HepG2 (cell line): Measurements from ENCODE around the gene KDM4B. TPM values are rescaled to one million over a fixed set of nuclear protein-coding genes. Genes with fewer than 3 reads are reported as not detected.
"Not testable (repeated sequence)": the region's sequence is repeated elsewhere in the genome, so short reads cannot be mapped to it uniquely, and the experiment has no call there.

ENCODE experiments used
- ATAC-seq: fragments of 200-7000 bp; cut with Tn5 transposase; 3 replicates; pipeline ENCODE4 v1.9.1; 2020; ENCODE audit warnings: mild to moderate bottlenecking, moderate library complexity
- BruUV-seq: library from RNA; stranded (reverse); fragments of 400-500 nt; replicated peaks from 2 replicates; lab custom pipeline; 2021; lab: Mats Ljungman, UMichigan
- CTCF ChIA-PET: fragments of 300-600 bp; formaldehyde crosslinking; extraction: SDS; loops from one replicate; lab custom pipeline; 2021; ENCODE audit warnings: low total read pairs, inconsistent platforms, low intra/inter-chr PET ratio; lab: Yijun Ruan, JAX
- POLR2A ChIA-PET: fragments of 350-600 bp; sonication (Branson Sonifier 250); formaldehyde crosslinking; loops from one replicate; lab custom pipeline; 2020; ENCODE audit warnings: antibody characterized with exemption, inconsistent platforms; lab: Yijun Ruan, JAX
- DNase-seq: peaks from one replicate; pipeline ENCODE4 v3.0.0-alpha.2; 2015; ENCODE audit warnings: low spot score
- FAIRE-seq: peaks from 3 replicates; lab custom pipeline; 2011; peaks lifted over from hg19 to GRCh38; lab: Jason Lieb, UNC
- H2AFZ ChIP-seq: one replicate; pipeline ENCODE4 v1.6.1; 2011; ENCODE audit warnings: low read length, inconsistent platforms
- H3K27ac ChIP-seq: fragments of 300-600 bp; 3 replicates; pipeline ENCODE4 v1.8.0; 2011; ENCODE audit warnings: mixed run types, mild to moderate bottlenecking, mixed read lengths, low read length, inconsistent platforms; ENCODE audit not compliant: insufficient read depth; ENCODE audit errors: extremely low read length
- H3K27me3 ChIP-seq, 2 experiments: fragments of 200-600 bp in 1 of 2; 2 replicates in 1 of 2; 3 replicates in 1 of 2; pipeline versions ENCODE4 v1.6.0 to v1.8.0; 2011; ENCODE audit warnings: low read length in 2 of 2, mild to moderate bottlenecking in 2 of 2, moderate library complexity in 2 of 2, inconsistent platforms in 1 of 2; ENCODE audit not compliant: insufficient read depth in 2 of 2, control insufficient read depth in 1 of 2
- H3K36me3 ChIP-seq, 2 experiments: fragments of 200-600 bp in 1 of 2; replicated peaks in 1 of 2; 2 replicates in 1 of 2; 3 replicates in 1 of 2; pipeline versions ENCODE4 v1.5.1 to v1.8.0; 2011; ENCODE audit warnings: low read length in 2 of 2, inconsistent platforms in 1 of 2; ENCODE audit not compliant: insufficient read depth in 2 of 2, control insufficient read depth in 1 of 2
- H3K4me1 ChIP-seq: 2 replicates; pipeline ENCODE4 v1.5.1; 2012; ENCODE audit warnings: low read length, inconsistent platforms; ENCODE audit not compliant: insufficient read depth
- H3K4me2 ChIP-seq: 2 replicates; pipeline ENCODE4 v1.6.0; 2011; ENCODE audit warnings: low read depth, low read length, inconsistent platforms
- H3K4me3 ChIP-seq, 3 experiments: fragments of 200-600 bp in 1 of 3; sonication (generic), shearing (Covaris generic) in 1 of 3; replicated peaks in 1 of 3; 2 replicates each; pipeline ENCODE4 v1.5.1; 2011 to 2016; ENCODE audit warnings: low read length in 3 of 3, inconsistent platforms in 2 of 3, low read depth in 2 of 3, mild to moderate bottlenecking in 2 of 3, control low read depth in 1 of 3, mixed read lengths in 1 of 3; ENCODE audit not compliant: insufficient read depth in 1 of 3
- H3K79me2 ChIP-seq: one replicate; pipeline ENCODE4 v1.6.1; 2011; ENCODE audit warnings: low read length, inconsistent platforms; ENCODE audit not compliant: insufficient read depth
- H3K9ac ChIP-seq: 2 replicates; pipeline ENCODE4 v1.6.0; 2011; ENCODE audit warnings: mild to moderate bottlenecking, low read depth, low read length, inconsistent platforms; ENCODE audit not compliant: insufficient read depth
- H3K9me3 ChIP-seq: 2 replicates; pipeline ENCODE4 v1.5.1; 2012; ENCODE audit warnings: mild to moderate bottlenecking, low read length
- H4K20me1 ChIP-seq: 2 replicates; pipeline ENCODE4 v1.6.0; 2011; ENCODE audit warnings: inconsistent platforms, mild to moderate bottlenecking, low read length, moderate library complexity; ENCODE audit not compliant: insufficient read depth
- IKZF1 ChIP-seq: fragments of 450-650 bp; IDR thresholded peaks from 2 replicates; pipeline ENCODE4 v1.7.1; 2016
- MAFF ChIP-seq: IDR thresholded peaks from 2 replicates; pipeline ENCODE4 v1.6.1; 2011; ENCODE audit warnings: low read depth, low read length, improper control_type of control experiment
- MAFK ChIP-seq, 2 experiments: IDR thresholded peaks in 1 of 2; conservative IDR thresholded peaks in 1 of 2; 2 replicates each; pipeline ENCODE4 v1.6.1; 2011; ENCODE audit warnings: improper control_type of control experiment in 2 of 2, low read length in 2 of 2
- WGBS: methylation state at CpG from one replicate; pipeline ENCODE4 v1.1.6; 2017; ENCODE audit warnings: low lambda C conversion rate; 5-methylcytosine and 5-hydroxymethylcytosine counted together
- in situ Hi-C: cut with HindIII; loops from 2 replicates; pipeline ENCODE4 v1.10.0; 2017; ENCODE audit warnings: low pct_unique_long_range_greater_than_20kb; ENCODE audit not compliant: extremely low pct_ligation_motif_present
- intact Hi-C: fragments of 100-400 bp; cut with micrococcal nuclease; formaldehyde crosslinking; loops from one replicate; pipeline ENCODE4 v1.10.0; 2022; ENCODE audit not compliant: unreplicated experiment
- polyA plus RNA-seq, 8 experiments: library from polyadenylated mRNA; depleted of rRNA in 3 of 8; stranded (reverse) in 7 of 8; unstranded in 1 of 8; fragments of >200 nt; fragmentation: Illumina TruSeq in 4 of 8; extraction: Trizol in 4 of 8; gene quantifications; 2 replicates each; pipeline versions ENCODE4 v1.2.1 to v1.2.3, GENCODE V29; 2011 to 2016; ENCODE audit warnings: low read depth in 4 of 8, missing spikeins in 1 of 8, mixed read lengths in 1 of 8; ENCODE audit not compliant: insufficient read depth in 1 of 8
- total RNA-seq, 5 experiments: library from RNA; depleted of rRNA; stranded (reverse); fragments of >200 nt; fragmentation: Illumina TruSeq; extraction: Trizol; gene quantifications; 2 replicates each; pipeline ENCODE4 v1.2.3, GENCODE V29; 2016; ENCODE audit warnings: low read depth in 1 of 5

The KDM4B gene
- total and polyA plus RNA-seq, 2 of the 13 experiments (the other 11 are each of a cell fraction or from before 2014, with no cell fraction given): 4.9 to 14.6 TPM

- H3K4me2 ChIP-seq, H3K4me1 ChIP-seq, POLR2A ChIA-PET, H3K79me2 ChIP-seq, ATAC-seq, in situ Hi-C loops, intact Hi-C loops, FAIRE-seq, H3K4me3 ChIP-seq, BruUV-seq, H2AFZ ChIP-seq, CTCF ChIA-PET, H3K9ac ChIP-seq, H3K27me3 ChIP-seq, H3K36me3 ChIP-seq, DNase-seq, H3K27ac ChIP-seq, H3K9me3 ChIP-seq, H4K20me1 ChIP-seq: not testable (repeated sequence)
- WGBS: 93% methylated on average over 7 of the region's 7 CpGs
- TF ChIP-seq MAFK (conservative IDR thresholded peaks at IDR 0.05 in 1 of 2, IDR thresholded peaks at IDR 0.05 in 1 of 2; ENCODE audit: low read length in 2 of 2) (0 out of 4 replicates have a peak, but pooled peaks of 1 of the 2 experiments have one; percentile 21), MAFF (peak; percentile 22; the same call in 1 of the 2 replicates)
Observed at GRCh38 chr19:5158549-5159134, 189.7 kb downstream of the KDM4B start.

GRCh38 chr19:5160158-5160795 is 191.4 kb downstream of the KDM4B start:
- not testable (repeated sequence) for H3K4me3 ChIP-seq, H3K79me2 ChIP-seq, BruUV-seq, H3K4me2 ChIP-seq
- WGBS: 84% methylated on average over 2 of the region's 2 CpGs
- TF ChIP-seq IKZF1: 0 out of 2 replicates have a peak, but pooled peaks have one; percentile 35
- TF ChIP-seq, all 625 proteins: peak for 1; not testable (repeated sequence) for 624
- H3K9me3 ChIP-seq, ATAC-seq, H2AFZ ChIP-seq, H3K9ac ChIP-seq, H3K27me3 ChIP-seq, H3K27ac ChIP-seq, in situ Hi-C loops, intact Hi-C loops, H3K36me3 ChIP-seq, DNase-seq, H4K20me1 ChIP-seq, FAIRE-seq, POLR2A ChIA-PET: not testable (repeated sequence)
- peaks cover 13% of the 10 kb centered on the region for H3K4me1 ChIP-seq
- CTCF ChIA-PET: interaction anchor here (0.6 kb wide), 1 partner anchor 99 kb away, joined by 3 read pairs; no protein-coding TSS in a partner anchor
